Neuronal stem cell (in vitro differentiated cells): ENCODE results near the gene STAM.

ENCODE experiments used
- DNase-seq: peaks from one replicate; pipeline ENCODE4 v3.0.0-alpha.2; 2013; ENCODE audit warnings: low spot score
- H2AFZ ChIP-seq: one replicate; pipeline ENCODE4 v1.6.1; 2013; ENCODE audit warnings: mild to moderate bottlenecking, low read length, inconsistent platforms
- H2AK5ac ChIP-seq: 2 replicates; pipeline ENCODE4 v1.6.1; 2013; ENCODE audit warnings: low read depth, mild to moderate bottlenecking, inconsistent platforms, low read length, moderate library complexity, mixed read lengths
- H2BK120ac ChIP-seq: 2 replicates; pipeline ENCODE4 v1.6.1; 2013; ENCODE audit warnings: low read depth, mild to moderate bottlenecking, inconsistent platforms, low read length, moderate library complexity, mixed read lengths
- H2BK12ac ChIP-seq: one replicate; pipeline ENCODE4 v1.6.1; 2013; ENCODE audit warnings: low read length, inconsistent platforms
- H2BK15ac ChIP-seq: 2 replicates; pipeline ENCODE4 v1.6.1; 2013; ENCODE audit warnings: mild to moderate bottlenecking, low read length, inconsistent platforms, mixed read lengths
- H2BK5ac ChIP-seq: one replicate; pipeline ENCODE4 v1.6.1; 2013; ENCODE audit warnings: inconsistent platforms, mild to moderate bottlenecking, low read length, moderate library complexity
- H3K14ac ChIP-seq: one replicate; pipeline ENCODE4 v1.6.1; 2013; ENCODE audit warnings: low read length, inconsistent platforms
- H3K18ac ChIP-seq: 2 replicates; pipeline ENCODE4 v1.6.1; 2013; ENCODE audit warnings: low read length, inconsistent platforms
- H3K23ac ChIP-seq: 2 replicates; pipeline ENCODE4 v1.6.1; 2013; ENCODE audit warnings: low read depth, mild to moderate bottlenecking, mixed read lengths, low read length, inconsistent platforms; ENCODE audit not compliant: poor library complexity
- H3K27ac ChIP-seq: replicated peaks from 3 replicates; pipeline ENCODE4 v1.5.1; 2013; ENCODE audit warnings: low read length, inconsistent platforms
- H3K27me3 ChIP-seq, 3 experiments: 2 replicates each; pipeline ENCODE4 v1.6.1; 2013; ENCODE audit warnings: low read length in 3 of 3, mild to moderate bottlenecking in 2 of 3, inconsistent platforms in 1 of 3, low read depth in 1 of 3, mixed read lengths in 1 of 3, moderate library complexity in 1 of 3; ENCODE audit not compliant: control insufficient read depth in 3 of 3, insufficient read depth in 3 of 3
- H3K36me3 ChIP-seq, 2 donors: replicated peaks in 1 of 2; 2 replicates each; pipeline ENCODE4 v1.6.1; 2013; ENCODE audit warnings: low read length in 2 of 2; ENCODE audit not compliant: control insufficient read depth in 2 of 2, insufficient read depth in 2 of 2
- H3K4ac ChIP-seq: 2 replicates; pipeline ENCODE4 v1.6.1; 2013; ENCODE audit warnings: inconsistent platforms, mild to moderate bottlenecking, low read length, moderate library complexity
- H3K4me1 ChIP-seq, 2 donors: 1 replicate in 1 of 2; 2 replicates in 1 of 2; pipeline ENCODE4 v1.6.1; 2013; ENCODE audit warnings: low read length in 2 of 2, low read depth in 1 of 2; ENCODE audit not compliant: control insufficient read depth in 2 of 2, insufficient read depth in 1 of 2
- H3K4me2 ChIP-seq: one replicate; pipeline ENCODE4 v1.6.1; 2013; ENCODE audit warnings: mild to moderate bottlenecking, low read length, inconsistent platforms; ENCODE audit not compliant: insufficient read depth, poor library complexity, severe bottlenecking
- H3K4me3 ChIP-seq, 2 donors: 2 replicates each; pipeline ENCODE4 v1.5.1; 2013; ENCODE audit warnings: low read length in 2 of 2, mild to moderate bottlenecking in 2 of 2, inconsistent platforms in 1 of 2, moderate library complexity in 1 of 2
- H3K79me1 ChIP-seq: one replicate; pipeline ENCODE4 v1.6.1; 2013; ENCODE audit warnings: low read depth, mild to moderate bottlenecking, inconsistent platforms, low read length, moderate library complexity
- H3K9ac ChIP-seq: one replicate; pipeline ENCODE4 v1.6.1; 2013; ENCODE audit warnings: mild to moderate bottlenecking, low read depth, low read length, inconsistent platforms; ENCODE audit not compliant: poor library complexity
- H3K9me3 ChIP-seq, 2 donors: replicated peaks in 1 of 2; 2 replicates each; pipeline versions ENCODE3 to v1.6.1; 2013; ENCODE audit warnings: low read length in 2 of 2, mild to moderate bottlenecking in 2 of 2, inconsistent platforms in 1 of 2, low read depth in 1 of 2, mixed read lengths in 1 of 2, moderate library complexity in 1 of 2; ENCODE audit not compliant: control insufficient read depth in 2 of 2, insufficient read depth in 1 of 2
- H4K8ac ChIP-seq: one replicate; pipeline ENCODE4 v1.6.1; 2013; ENCODE audit warnings: low read depth, mild to moderate bottlenecking, inconsistent platforms, low read length, moderate library complexity
- H4K91ac ChIP-seq: one replicate; pipeline ENCODE4 v1.6.1; 2013; ENCODE audit warnings: low read length, low read depth, mild to moderate bottlenecking, inconsistent platforms; ENCODE audit not compliant: poor library complexity
- WGBS, 2 donors: extraction: QIAGEN DNeasy Blood & Tissue Kit; methylation state at CpG; one replicate each; pipeline ENCODE4 v1.1.7; 2013; ENCODE audit warnings: missing lambda C conversion rate in 2 of 2, mixed read lengths in 1 of 2; ENCODE audit not compliant: insufficient read length in 2 of 2, insufficient replicate concordance in 1 of 2; ENCODE audit errors: extremely low coverage in 2 of 2; 5-methylcytosine and 5-hydroxymethylcytosine counted together

STAM gene

GRCh38 chr10:17616403-17617030 lies 27.4 kb upstream of the STAM start:
- Histone ChIP-seq H3K4me2 (peak overlapping the region; percentile 73), H3K4ac (no peak overlapping the region), H2AFZ (peak overlapping the region; percentile 96), H3K27ac (no peak overlapping the region), H4K8ac (no peak overlapping the region), H3K9ac (peak overlapping the region; percentile 93), H4K91ac (no peak overlapping the region), H3K9me3 (no peaks in the 10 kb centered on the region), H3K18ac (peak overlapping the region; percentile 95), H3K23ac (peak overlapping the region; percentile 91), H3K14ac (no peak overlapping the region), H3K4me1 (peaks cover 0 to 4% of the 10 kb centered on the region in 2 donors), H2BK5ac (no peak overlapping the region), H2BK15ac (no peak overlapping the region), H2AK5ac (no peak overlapping the region), H3K4me3 (peak overlapping the region; percentile 71 to 96), H3K27me3 (peaks cover 0 to 5% (median 0%) of the 10 kb centered on the region in 3 experiments), H3K79me1 (no peaks in the 10 kb centered on the region), H2BK12ac (no peak overlapping the region), H2BK120ac (no peak overlapping the region), H3K36me3 (no peaks in the 10 kb centered on the region)
- peak; percentile 57 for DNase-seq
- WGBS, 2 donors, result no CpG with 5 or more reads among the region's 48 CpGs

GRCh38 chr10:17617031-17617911 lies 26.7 kb upstream of the STAM start, which contains the start of gene HACD1:
Gene HACD1, minus strand, starts transcription at chr10:17617374. Its CDS starts 35 bp downstream, at chr10:17617339.
- Histone ChIP-seq H3K9ac (peak within 1 kb of the TSS; percentile 93), H3K4me3 (peak within 1 kb of the TSS; percentile 71 to 96), H3K18ac (peak within 1 kb of the TSS; percentile 95), H2BK15ac (peak within 1 kb of the TSS; percentile 37), H3K23ac (peak within 1 kb of the TSS; percentile 91), H2AFZ (peak within 1 kb of the TSS; percentile 96), H2BK120ac (no peak within 1 kb of the TSS), H2BK12ac (peak within 1 kb of the TSS; percentile 73), H3K27ac (peak within 1 kb of the TSS; percentile 49), H3K79me1 (no peaks in the 10 kb centered on the region), H3K4ac (peak within 1 kb of the TSS; percentile 53), H3K27me3 (peaks cover 0 to 5% (median 0%) of the 10 kb centered on the region in 3 experiments), H3K4me1 (peaks cover 0 to 4% of the 10 kb centered on the region in 2 donors), H3K4me2 (peak within 1 kb of the TSS; percentile 73), H3K9me3 (no peaks in the 10 kb centered on the region), H3K14ac (peak within 1 kb of the TSS; percentile 56), H4K8ac (no peak within 1 kb of the TSS), H3K36me3 (no peaks in the 10 kb centered on the region), H2BK5ac (no peak within 1 kb of the TSS), H2AK5ac (no peak within 1 kb of the TSS), H4K91ac (no peak within 1 kb of the TSS)
- peak; percentile 80 for DNase-seq
- WGBS, 2 donors, result no CpG with 5 or more reads among the region's 92 CpGs

GRCh38 chr10:17622061-17622460 lies 21.9 kb upstream of the STAM start:
- Histone ChIP-seq H2AK5ac (no peak overlapping the region), H3K4me3 (no peak overlapping the region), H3K4me2 (no peak overlapping the region), H3K27me3 (peaks cover 0 to 11% (median 0%) of the 10 kb centered on the region in 3 experiments), H4K8ac (no peak overlapping the region), H2AFZ (no peak overlapping the region), H4K91ac (no peak overlapping the region), H2BK5ac (no peak overlapping the region), H3K18ac (no peak overlapping the region), H3K4me1 (peaks cover 0 to 3% of the 10 kb centered on the region in 2 donors), H2BK120ac (no peak overlapping the region), H3K36me3 (no peaks in the 10 kb centered on the region), H3K9me3 (no peaks in the 10 kb centered on the region), H2BK12ac (no peak overlapping the region), H2BK15ac (no peak overlapping the region), H3K27ac (no peak overlapping the region), H3K23ac (no peak overlapping the region), H3K4ac (no peak overlapping the region), H3K14ac (no peak overlapping the region), H3K79me1 (no peaks in the 10 kb centered on the region), H3K9ac (no peak overlapping the region)
- 100% methylated on average over 2 of the region's 8 CpGs; no CpG with 5 or more reads in 1 of the 2 donors for WGBS, 2 donors
- DNase-seq, result no peak

GRCh38 chr10:17624996-17625395 lies 19.0 kb upstream of the STAM start:
- Histone ChIP-seq H3K9me3 (no peaks in the 10 kb centered on the region), H3K14ac (no peak overlapping the region), H3K36me3 (no peaks in the 10 kb centered on the region), H2AK5ac (no peak overlapping the region), H2BK15ac (no peak overlapping the region), H2AFZ (no peak overlapping the region), H3K18ac (no peak overlapping the region), H3K4me1 (no peaks in the 10 kb centered on the region), H3K23ac (no peak overlapping the region), H2BK5ac (no peak overlapping the region), H3K27ac (no peak overlapping the region), H3K79me1 (no peaks in the 10 kb centered on the region), H2BK12ac (no peak overlapping the region), H4K91ac (no peak overlapping the region), H3K4me2 (no peak overlapping the region), H3K27me3 (peaks cover 0 to 7% (median 0%) of the 10 kb centered on the region in 3 experiments), H3K4me3 (no peak overlapping the region), H3K4ac (no peak overlapping the region), H2BK120ac (no peak overlapping the region), H4K8ac (no peak overlapping the region), H3K9ac (no peak overlapping the region)
- no CpG with 5 or more reads among the region's 3 CpGs for WGBS, 2 donors
- DNase-seq, result no peak
